NCI-H187 treated with DMSO at 0.1 percent for 48 hours (cell line): ENCODE data around the gene DNAH8.

Source experiments
- DNase-seq: peaks from one replicate; lab custom pipeline; 2025; lab: John Stamatoyannopoulos, UW

DNAH8 gene

DNA sequence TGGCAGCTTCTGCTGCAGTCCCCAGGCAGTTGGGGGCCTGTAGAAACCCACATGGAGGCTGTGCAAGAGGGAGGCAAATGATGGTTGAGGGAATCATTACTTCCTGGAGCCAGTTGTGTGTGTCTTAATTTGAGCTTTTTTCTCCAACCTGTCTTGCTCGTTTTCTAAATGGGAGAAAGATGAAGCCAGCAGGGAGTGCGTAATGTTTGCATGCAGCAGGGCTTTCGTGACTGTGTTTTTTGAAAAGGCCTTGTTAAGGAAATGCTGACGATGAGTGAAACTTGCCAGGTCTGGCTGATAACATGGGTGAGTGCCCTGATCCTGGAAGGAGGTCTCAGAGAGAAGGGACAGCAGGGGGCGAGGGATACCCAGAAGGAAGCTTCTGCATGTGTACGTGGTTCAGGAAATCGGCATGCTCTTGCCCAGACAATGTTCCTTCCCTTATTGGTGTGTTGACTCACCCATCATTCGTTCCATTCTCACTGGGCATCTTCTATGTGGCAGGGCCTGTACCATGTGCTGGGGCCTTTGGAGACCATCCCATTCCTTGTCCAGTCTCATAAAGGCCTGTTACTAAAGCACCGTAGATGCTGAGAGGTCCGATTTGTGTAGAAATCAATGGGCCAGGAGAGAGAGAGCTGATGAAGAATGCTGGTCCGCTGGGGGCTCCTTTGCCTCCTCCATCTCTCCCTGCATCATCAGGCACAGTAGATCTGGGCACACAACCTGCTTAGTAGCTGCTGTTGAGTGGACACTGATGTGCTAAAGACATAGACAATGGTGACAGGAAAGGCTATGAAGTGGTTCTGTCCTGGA, 360.9 kb downstream of the DNAH8 start:
- no peak for DNase-seq

DNA sequence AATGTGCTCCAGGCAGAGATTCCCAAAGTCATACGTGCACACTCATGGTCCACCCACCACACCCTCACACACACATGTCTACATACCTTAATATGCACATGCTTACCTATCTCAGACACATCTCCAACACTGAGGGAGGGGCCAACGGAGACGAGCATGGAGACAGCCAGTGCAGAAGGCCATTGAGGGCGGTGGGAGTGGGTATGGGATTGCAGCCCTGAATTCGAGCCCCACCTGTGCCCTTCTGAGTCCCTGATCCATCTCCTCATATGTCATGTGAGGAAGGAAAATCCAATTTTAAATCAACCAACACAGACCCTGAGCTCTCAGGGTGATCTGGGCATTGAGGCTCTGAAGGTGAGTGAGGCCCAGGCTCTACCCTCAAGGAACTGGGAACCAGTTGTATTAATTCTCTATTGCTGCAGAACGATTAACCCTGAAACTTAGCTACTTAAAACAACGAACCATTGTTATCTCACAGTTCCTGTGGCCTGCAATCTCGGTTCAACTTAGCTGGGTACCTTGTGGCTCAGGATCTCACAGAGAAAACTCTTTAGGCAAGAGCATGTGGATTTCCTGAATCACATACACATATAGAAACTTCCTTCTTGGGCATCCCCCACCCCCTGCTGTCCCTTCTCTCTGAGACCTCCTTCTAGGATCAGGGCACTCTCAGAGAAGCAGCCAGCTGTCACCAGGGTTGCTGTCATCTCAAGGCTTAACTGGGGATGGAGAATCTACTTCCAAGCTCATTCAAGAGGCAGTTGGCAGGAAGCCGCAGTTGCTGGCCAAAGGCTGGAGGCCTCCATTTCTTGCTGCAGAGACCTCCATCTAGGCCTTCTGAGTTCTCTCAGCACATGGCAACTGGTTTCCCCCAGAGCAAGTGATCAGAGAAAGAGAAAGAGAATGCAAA, 361.8 kb downstream of the DNAH8 start:
- DNase-seq: no peak

- DNase-seq: no peak
Measured at GRCh38 chr6:39077882-39078594, 362.9 kb downstream of the DNAH8 start.

- DNase-seq: no peak
Measured at GRCh38 chr6:39078695-39079094, 363.6 kb downstream of the DNAH8 start.

- no peak for DNase-seq
Measured at GRCh38 chr6:39079197-39080125, 364.4 kb downstream of the DNAH8 start.
